ENCODE measurements around the gene PLD1.

PLD1 gene

GRCh38 chr3:171741377-171741776 lies 68.9 kb downstream of the PLD1 start:
- H3K27ac ChIP-seq (replicated peaks): no peak overlapping the region
- no peak for DNase-seq (ENCODE audit: low read depth in 1 of 2, low spot score in 1 of 2)
- TF ChIP-seq REST (IDR thresholded peaks at IDR 0.05; ENCODE audit: insufficient replicate concordance, low read depth): no peak
- no peak for TF ChIP-seq CTCF (IDR thresholded peaks at IDR 0.05; ENCODE audit: insufficient read depth, low read length)
- no peak for TF ChIP-seq SPI1 (IDR thresholded peaks at IDR 0.05; ENCODE audit: borderline replicate concordance, low read depth)
- no peak for TF ChIP-seq GABPA (IDR thresholded peaks at IDR 0.05; ENCODE audit: low read depth)
- no peak for TF ChIP-seq POLR2AphosphoS5 (IDR thresholded peaks at IDR 0.05; ENCODE audit: low read depth)
- no peaks in the 10 kb centered on the region for H3K27me3 ChIP-seq (ENCODE audit: insufficient read depth, poor library complexity, severe bottlenecking)
- no peak overlapping the region for H3K4me3 ChIP-seq (replicated peaks; ENCODE audit: insufficient read depth, low read length)

GRCh38 chr3:171736556-171736955 lies 73.7 kb downstream of the PLD1 start:
- no peaks in the 10 kb centered on the region for H3K27me3 ChIP-seq (ENCODE audit: insufficient read depth, poor library complexity, severe bottlenecking)
- TF ChIP-seq POLR2AphosphoS5 (IDR thresholded peaks at IDR 0.05; ENCODE audit: low read depth) (no peak), REST (IDR thresholded peaks at IDR 0.05; ENCODE audit: insufficient replicate concordance, low read depth) (no peak), SPI1 (IDR thresholded peaks at IDR 0.05; ENCODE audit: borderline replicate concordance, low read depth) (no peak), GABPA (IDR thresholded peaks at IDR 0.05; ENCODE audit: low read depth) (no peak), CTCF (IDR thresholded peaks at IDR 0.05; ENCODE audit: insufficient read depth, low read length) (no peak)
- no peak overlapping the region for H3K4me3 ChIP-seq (replicated peaks; ENCODE audit: insufficient read depth, low read length)
- DNase-seq (ENCODE audit: low read depth in 1 of 2, low spot score in 1 of 2): no peak
- no peak overlapping the region for H3K27ac ChIP-seq (replicated peaks)

- DNase-seq (ENCODE audit: low read depth in 1 of 2, low spot score in 1 of 2): no peak
- Histone ChIP-seq H3K4me3 (replicated peaks; ENCODE audit: insufficient read depth, low read length) (no peak overlapping the region), H3K27me3 (ENCODE audit: insufficient read depth, poor library complexity, severe bottlenecking) (no peaks in the 10 kb centered on the region), H3K27ac (replicated peaks) (no peak overlapping the region)
- TF ChIP-seq POLR2AphosphoS5 (IDR thresholded peaks at IDR 0.05; ENCODE audit: low read depth): no peak
- no peak for TF ChIP-seq REST (IDR thresholded peaks at IDR 0.05; ENCODE audit: insufficient replicate concordance, low read depth)
- TF ChIP-seq SPI1 (IDR thresholded peaks at IDR 0.05; ENCODE audit: borderline replicate concordance, low read depth): no peak
- no peak for TF ChIP-seq GABPA (IDR thresholded peaks at IDR 0.05; ENCODE audit: low read depth)
- no peak for TF ChIP-seq CTCF (IDR thresholded peaks at IDR 0.05; ENCODE audit: insufficient read depth, low read length)
Measured at GRCh38 chr3:171733561-171733960, 76.7 kb downstream of the PLD1 start.

All from HL-60 (cell line).